ENCODE measurements around the gene UBE3C. TPM values are rescaled to one million over a fixed set of nuclear protein-coding genes. Genes with fewer than 3 reads are reported as not detected.

The UBE3C gene
- total RNA-seq, 4 donors from 2014 or later: 50.3 to 75.0 (median 64.0) TPM

- intact Hi-C loops (cut with DNase I): no loop called here
- Histone ChIP-seq H3K9me3 (no peaks in the 10 kb centered on the region), H3K27me3 (no peaks in the 10 kb centered on the region), H3K4me1 (no peaks in the 10 kb centered on the region), H3K36me3 (peaks cover 4 to 5% of the 10 kb centered on the region in 2 donors), H3K27ac (no peak overlapping the region), H3K4me3 (replicated peaks in 1 of 3) (no peak overlapping the region)
- TF ChIP-seq POLR2A (IDR thresholded peaks at IDR 0.05) (no peak), CTCF (IDR thresholded peaks at IDR 0.05) (no peak)
- no peak for DNase-seq
- WGBS, 2 donors: 89 to 94% methylated on average over 2 of the region's 2 CpGs
Observed at GRCh38 chr7:157205438-157205837, 66.7 kb downstream of the UBE3C start.

GRCh38 chr7:157208571-157209413, 70.1 kb downstream of the UBE3C start:
- H3K9me3 ChIP-seq: no peaks in the 10 kb centered on the region
- H3K4me1 ChIP-seq: no peaks in the 10 kb centered on the region
- no peak overlapping the region for H3K4me3 ChIP-seq (replicated peaks in 1 of 3)
- intact Hi-C loops (cut with DNase I): no loop called here
- H3K27ac ChIP-seq: no peak overlapping the region
- H3K36me3 ChIP-seq: peaks cover 0 to 4% of the 10 kb centered on the region in 2 donors
- no peaks in the 10 kb centered on the region for H3K27me3 ChIP-seq
- TF ChIP-seq CTCF (IDR thresholded peaks at IDR 0.05) (no peak), POLR2A (IDR thresholded peaks at IDR 0.05) (no peak)
- WGBS, 2 donors: 89 to 92% methylated on average over 10 of the region's 10 CpGs
- no peak for DNase-seq

GRCh38 chr7:157210682-157211081, 72.0 kb downstream of the UBE3C start:
- no peak overlapping the region for H3K27ac ChIP-seq
- H3K27me3 ChIP-seq: no peaks in the 10 kb centered on the region
- no peaks in the 10 kb centered on the region for H3K9me3 ChIP-seq
- WGBS, 2 donors: 91 to 95% methylated on average over 5 of the region's 5 CpGs
- intact Hi-C loops (cut with DNase I): no loop called here
- no peak for TF ChIP-seq POLR2A (IDR thresholded peaks at IDR 0.05)
- no peak for TF ChIP-seq CTCF (IDR thresholded peaks at IDR 0.05)
- no peak for DNase-seq
- no peaks in the 10 kb centered on the region for H3K4me1 ChIP-seq
- peaks cover 0 to 4% of the 10 kb centered on the region in 2 donors for H3K36me3 ChIP-seq
- no peak overlapping the region for H3K4me3 ChIP-seq (replicated peaks in 1 of 3)

GRCh38 chr7:157211690-157212089, 73.0 kb downstream of the UBE3C start:
- H3K27ac ChIP-seq: no peak overlapping the region
- peaks cover 0 to 4% of the 10 kb centered on the region in 2 donors for H3K36me3 ChIP-seq
- H3K4me1 ChIP-seq: no peaks in the 10 kb centered on the region
- no peaks in the 10 kb centered on the region for H3K9me3 ChIP-seq
- WGBS, 2 donors: 77 to 81% methylated on average over 5 of the region's 5 CpGs
- intact Hi-C loops (cut with DNase I): no loop called here
- no peak for DNase-seq
- TF ChIP-seq POLR2A (IDR thresholded peaks at IDR 0.05) (no peak), CTCF (IDR thresholded peaks at IDR 0.05) (no peak)
- no peaks in the 10 kb centered on the region for H3K27me3 ChIP-seq
- H3K4me3 ChIP-seq (replicated peaks in 1 of 3): no peak overlapping the region

- no peak for TF ChIP-seq CTCF (IDR thresholded peaks at IDR 0.05)
- peaks cover 5 to 34% of the 10 kb centered on the region in 2 donors for H3K36me3 ChIP-seq
Observed at GRCh38 chr7:157219154-157219553, 80.4 kb downstream of the UBE3C start.

More at GRCh38 chr7:157219154-157219553, 80.4 kb downstream of the UBE3C start:
- WGBS, 2 donors: 86 to 90% methylated on average over 5 of the region's 5 CpGs
- intact Hi-C loops (cut with DNase I): no loop called here
- no peak for DNase-seq
- H3K4me1 ChIP-seq: no peaks in the 10 kb centered on the region
- no peak overlapping the region for H3K27ac ChIP-seq
- no peak overlapping the region for H3K4me3 ChIP-seq (replicated peaks in 1 of 3)
- H3K27me3 ChIP-seq: no peaks in the 10 kb centered on the region
- no peaks in the 10 kb centered on the region for H3K9me3 ChIP-seq
